SK-N-SH (cell line): ENCODE results near the gene CHST6.

Source experiments
- CHD2 ChIP-seq: fragments of 150-350 bp; IDR thresholded peaks from 2 replicates; pipeline ENCODE4 v1.6.1; 2018; ENCODE audit warnings: low read length; ENCODE audit not compliant: partially characterized antibody
- CTCF ChIP-seq: fragments of 200-600 bp; sonication (generic); IDR thresholded peaks from 2 replicates; pipeline ENCODE4 v1.6.1; 2017; ENCODE audit warnings: antibody characterized with exemption, mild to moderate bottlenecking, moderate library complexity
- FOXJ3 ChIP-seq: sonication (generic); formaldehyde crosslinking; IDR thresholded peaks from 2 replicates; pipeline ENCODE4 v1.5.1; 2020; ENCODE audit warnings: mild to moderate bottlenecking, missing genetic modification reagents
- MXI1 ChIP-seq: IDR thresholded peaks from 2 replicates; pipeline ENCODE4 v1.6.1; 2012; ENCODE audit warnings: mild to moderate bottlenecking, low read depth, low read length, improper control_type of control experiment
- RCOR1 ChIP-seq: fragments of 150-350 bp; IDR thresholded peaks from 2 replicates; pipeline ENCODE4 v1.6.1; 2017; ENCODE audit warnings: antibody characterized with exemption, low read length
- REST ChIP-seq: IDR thresholded peaks from 2 replicates; pipeline ENCODE4 v1.6.1; 2012; ENCODE audit warnings: mild to moderate bottlenecking, low read depth, low read length, moderate library complexity
- RFX5 ChIP-seq: IDR thresholded peaks from 2 replicates; pipeline ENCODE4 v1.6.1; 2012; ENCODE audit warnings: mild to moderate bottlenecking, improper control_type of control experiment, low read length
- YY1 ChIP-seq: IDR thresholded peaks from 2 replicates; pipeline ENCODE4 v1.4.0; 2012; ENCODE audit warnings: low read depth, mild to moderate bottlenecking

- no peak for TF ChIP-seq YY1
- no peak for TF ChIP-seq CTCF
- TF ChIP-seq MXI1 = no peak
- TF ChIP-seq REST = no peak
- TF ChIP-seq RCOR1 = no peak
- TF ChIP-seq CHD2 = no peak
- no peak for TF ChIP-seq RFX5
- TF ChIP-seq FOXJ3 = no peak
These were observed 37.2 kb downstream of the CHST6 start for GRCh38 chr16:75458029-75458428.
